PFSK-1 (cell line): ENCODE data around the gene MEGF9. TPM values are rescaled to one million over a fixed set of nuclear protein-coding genes. Genes with fewer than 3 reads are reported as not detected.
A peak's percentile ranks its signal among the peaks of the same experiment; 100 is the strongest.

Source experiments
- FOXP2 ChIP-seq: optimal IDR thresholded peaks from 2 replicates; pipeline ENCODE3; 2011; ENCODE audit warnings: borderline replicate concordance, control low read depth, inconsistent platforms; ENCODE audit not compliant: insufficient read depth; ENCODE audit errors: extremely low read length, extremely low read depth
- POLR2AphosphoS5 ChIP-seq: IDR thresholded peaks from 2 replicates; pipeline ENCODE4 v1.6.1; 2012; ENCODE audit warnings: low read depth, mild to moderate bottlenecking, control low read depth, low read length, moderate library complexity
- SIN3A ChIP-seq: IDR thresholded peaks from 2 replicates; pipeline ENCODE4 v1.6.1; 2012; ENCODE audit warnings: mild to moderate bottlenecking, low read length, moderate library complexity, borderline replicate concordance; ENCODE audit not compliant: insufficient read depth
- TAF1 ChIP-seq: IDR thresholded peaks from 2 replicates; pipeline ENCODE4 v1.6.1; 2012; ENCODE audit warnings: low read length, control low read depth, borderline replicate concordance; ENCODE audit not compliant: insufficient read depth
- polyA plus RNA-seq: library from polyadenylated mRNA; unstranded; fragments of >200 nt; gene quantifications from one replicate; pipeline ENCODE4 v1.2.1, GENCODE V29; 2012; ENCODE audit warnings: low read depth, missing spikeins; ENCODE audit not compliant: insufficient read length
- TF ChIP-seq, protein P1 (sequence below), 2 experiments: IDR thresholded peaks; 2 replicates each; pipeline versions ENCODE4 v1.6.1 to v1.8.0; 2011 to 2012; ENCODE audit warnings: low read depth in 2 of 2, low read length in 2 of 2, control low read depth in 1 of 2, inconsistent platforms in 1 of 2, mild to moderate bottlenecking in 1 of 2, moderate library complexity in 1 of 2; ENCODE audit not compliant: insufficient read depth in 1 of 2

The MEGF9 gene
- polyA plus RNA-seq = 1.5 TPM

- TF ChIP-seq SIN3A = no peak
- peak; percentile 56; the same call in 1 of the 2 replicates for TF ChIP-seq POLR2AphosphoS5
These were observed at the start of gene MEGF9 for GRCh38 chr9:120714088-120714845. Gene MEGF9, minus strand, starts transcription at chr9:120714470. Its CDS starts 112 bp downstream, at chr9:120714358.

DNA sequence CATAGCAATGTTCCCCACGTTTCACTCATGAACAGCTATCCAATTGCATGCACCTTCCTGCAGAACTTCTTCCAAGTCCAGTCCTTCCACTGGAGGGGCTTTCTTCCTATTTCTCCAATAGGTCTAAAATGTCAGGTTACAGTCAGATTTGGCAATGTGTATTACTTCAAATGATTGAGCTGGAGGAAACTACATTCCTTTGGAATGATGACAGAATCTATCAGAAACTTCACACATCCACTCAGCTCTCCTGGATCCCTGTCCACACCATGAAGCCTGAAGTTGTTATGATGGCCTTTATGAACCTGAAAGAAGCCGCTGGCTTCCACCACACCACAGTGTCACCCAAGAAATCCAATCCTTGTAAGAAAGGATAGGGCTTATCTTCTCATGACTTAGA lies 46.7 kb upstream of the MEGF9 start:
- TF ChIP-seq SIN3A (no peak), FOXP2 (no peak), TAF1 (no peak), POLR2AphosphoS5 (no peak)
- TF ChIP-seq, protein P1, sequence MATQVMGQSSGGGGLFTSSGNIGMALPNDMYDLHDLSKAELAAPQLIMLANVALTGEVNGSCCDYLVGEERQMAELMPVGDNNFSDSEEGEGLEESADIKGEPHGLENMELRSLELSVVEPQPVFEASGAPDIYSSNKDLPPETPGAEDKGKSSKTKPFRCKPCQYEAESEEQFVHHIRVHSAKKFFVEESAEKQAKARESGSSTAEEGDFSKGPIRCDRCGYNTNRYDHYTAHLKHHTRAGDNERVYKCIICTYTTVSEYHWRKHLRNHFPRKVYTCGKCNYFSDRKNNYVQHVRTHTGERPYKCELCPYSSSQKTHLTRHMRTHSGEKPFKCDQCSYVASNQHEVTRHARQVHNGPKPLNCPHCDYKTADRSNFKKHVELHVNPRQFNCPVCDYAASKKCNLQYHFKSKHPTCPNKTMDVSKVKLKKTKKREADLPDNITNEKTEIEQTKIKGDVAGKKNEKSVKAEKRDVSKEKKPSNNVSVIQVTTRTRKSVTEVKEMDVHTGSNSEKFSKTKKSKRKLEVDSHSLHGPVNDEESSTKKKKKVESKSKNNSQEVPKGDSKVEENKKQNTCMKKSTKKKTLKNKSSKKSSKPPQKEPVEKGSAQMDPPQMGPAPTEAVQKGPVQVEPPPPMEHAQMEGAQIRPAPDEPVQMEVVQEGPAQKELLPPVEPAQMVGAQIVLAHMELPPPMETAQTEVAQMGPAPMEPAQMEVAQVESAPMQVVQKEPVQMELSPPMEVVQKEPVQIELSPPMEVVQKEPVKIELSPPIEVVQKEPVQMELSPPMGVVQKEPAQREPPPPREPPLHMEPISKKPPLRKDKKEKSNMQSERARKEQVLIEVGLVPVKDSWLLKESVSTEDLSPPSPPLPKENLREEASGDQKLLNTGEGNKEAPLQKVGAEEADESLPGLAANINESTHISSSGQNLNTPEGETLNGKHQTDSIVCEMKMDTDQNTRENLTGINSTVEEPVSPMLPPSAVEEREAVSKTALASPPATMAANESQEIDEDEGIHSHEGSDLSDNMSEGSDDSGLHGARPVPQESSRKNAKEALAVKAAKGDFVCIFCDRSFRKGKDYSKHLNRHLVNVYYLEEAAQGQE (IDR thresholded peaks at IDR 0.05; ENCODE audit: insufficient read depth in 1 of 2, low read depth in 2 of 2, low read length in 2 of 2) = no peak

DNA sequence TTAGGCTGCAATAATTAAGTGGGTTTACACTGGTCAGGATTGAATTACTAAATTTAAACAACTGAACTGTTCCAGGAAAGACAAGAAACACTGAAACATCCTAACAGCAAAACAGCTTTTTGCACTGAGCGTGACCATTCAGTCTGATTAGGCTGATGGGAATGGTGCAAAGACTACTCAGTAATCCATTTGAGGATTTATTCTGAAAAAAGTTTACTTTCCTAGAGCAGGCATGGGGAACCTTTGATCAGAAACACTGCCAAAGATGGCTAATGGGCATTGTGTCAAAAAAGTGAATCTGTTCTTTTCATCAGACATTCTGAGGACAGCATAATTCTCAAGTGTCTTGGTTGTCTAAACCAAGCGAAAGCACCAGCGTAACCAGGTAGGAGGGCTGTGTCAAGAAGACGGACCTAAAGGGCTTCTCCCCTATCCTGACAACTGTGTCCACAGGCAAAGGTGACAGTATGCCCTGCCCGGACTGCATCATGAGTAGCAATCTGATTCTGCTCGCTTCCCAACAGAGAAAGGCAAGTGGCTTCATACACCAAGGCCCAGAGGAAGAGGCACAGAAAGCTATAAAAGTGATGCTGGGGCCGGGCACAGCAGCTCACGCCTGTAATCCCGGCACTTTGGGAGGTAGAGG lies 45.6 kb upstream of the MEGF9 start:
- TF ChIP-seq POLR2AphosphoS5 (no peak), FOXP2 (no peak), SIN3A (no peak), TAF1 (no peak)
- TF ChIP-seq, protein P1 (IDR thresholded peaks at IDR 0.05; ENCODE audit: insufficient read depth in 1 of 2, low read depth in 2 of 2, low read length in 2 of 2) = no peak

GRCh38 chr9:120758544-120758943 lies 44.3 kb upstream of the MEGF9 start:
- TF ChIP-seq FOXP2 = no peak
- no peak for TF ChIP-seq TAF1
- TF ChIP-seq SIN3A = no peak
- no peak for TF ChIP-seq POLR2AphosphoS5
- TF ChIP-seq, protein P1 (IDR thresholded peaks at IDR 0.05; ENCODE audit: insufficient read depth in 1 of 2, low read depth in 2 of 2, low read length in 2 of 2) = no peak

GRCh38 chr9:120757026-120757913 lies 43.0 kb upstream of the MEGF9 start:
- no peak for TF ChIP-seq SIN3A
- no peak for TF ChIP-seq POLR2AphosphoS5
- no peak for TF ChIP-seq TAF1
- TF ChIP-seq, protein P1 (IDR thresholded peaks at IDR 0.05; ENCODE audit: insufficient read depth in 1 of 2, low read depth in 2 of 2, low read length in 2 of 2) = no peak
- TF ChIP-seq FOXP2 = no peak
